GM23248 (cell line): ENCODE measurements around the gene TENM3. TPM values are rescaled to one million over a fixed set of nuclear protein-coding genes. Genes with fewer than 3 reads are reported as not detected.

Experiments
- DNase-seq: peaks from one replicate; pipeline ENCODE4 v3.0.0-alpha.2; 2015
- H2AFZ ChIP-seq: fragments of 200-600 bp; sonication (generic); 2 replicates; pipeline ENCODE4 v1.6.1; 2016; ENCODE audit warnings: antibody characterized with exemption
- H3F3A ChIP-seq: fragments of 200-600 bp; sonication (generic); 2 replicates; pipeline ENCODE4 v1.6.1; 2016; ENCODE audit warnings: mild to moderate bottlenecking, antibody characterized with exemption, mixed run types; ENCODE audit not compliant: insufficient read depth
- H3K27ac ChIP-seq: fragments of 200-600 bp; sonication (generic); 2 replicates; pipeline ENCODE4 v1.5.1; 2016; ENCODE audit warnings: mild to moderate bottlenecking
- H3K27me3 ChIP-seq: fragments of 200-600 bp; sonication (generic); replicated peaks from 2 replicates; pipeline ENCODE4 v1.6.1; 2016; ENCODE audit warnings: mild to moderate bottlenecking; ENCODE audit not compliant: insufficient read depth
- H3K36me3 ChIP-seq: fragments of 200-600 bp; sonication (generic); 2 replicates; pipeline ENCODE4 v1.6.1; 2016; ENCODE audit warnings: low read depth, mild to moderate bottlenecking
- H3K4me1 ChIP-seq: fragments of 200-600 bp; sonication (generic); 2 replicates; pipeline ENCODE4 v1.6.1; 2016; ENCODE audit warnings: mild to moderate bottlenecking; ENCODE audit not compliant: insufficient read depth
- H3K4me2 ChIP-seq: fragments of 200-600 bp; sonication (generic); one replicate; pipeline ENCODE4 v1.6.1; 2016; ENCODE audit warnings: mild to moderate bottlenecking; ENCODE audit not compliant: unreplicated experiment
- H3K4me3 ChIP-seq: fragments of 200-600 bp; sonication (generic); 2 replicates; pipeline ENCODE4 v1.5.1; 2016; ENCODE audit warnings: mild to moderate bottlenecking
- H3K79me2 ChIP-seq: fragments of 200-600 bp; sonication (generic); 2 replicates; pipeline ENCODE4 v1.6.1; 2016; ENCODE audit warnings: mild to moderate bottlenecking; ENCODE audit not compliant: insufficient read depth
- H3K9ac ChIP-seq: fragments of 200-600 bp; sonication (generic); 2 replicates; pipeline ENCODE4 v1.6.1; 2016; ENCODE audit warnings: mild to moderate bottlenecking
- H3K9me2 ChIP-seq: fragments of 200-600 bp; sonication (generic); 2 replicates; pipeline ENCODE4 v1.6.1; 2016; ENCODE audit warnings: mixed run types, mild to moderate bottlenecking, moderate library complexity; ENCODE audit not compliant: insufficient read depth
- H3K9me3 ChIP-seq: fragments of 200-600 bp; sonication (generic); one replicate; pipeline ENCODE4 v1.6.1; 2017; ENCODE audit warnings: low read depth
- H4K20me1 ChIP-seq: fragments of 200-600 bp; sonication (generic); 2 replicates; pipeline ENCODE4 v1.6.0; 2016; ENCODE audit not compliant: insufficient read depth
- EZH2 ChIP-seq: fragments of 200-600 bp; sonication (generic); IDR thresholded peaks from 2 replicates; pipeline ENCODE4 v1.6.1; 2018; ENCODE audit warnings: antibody characterized with exemption, mild to moderate bottlenecking; ENCODE audit not compliant: insufficient read depth, poor library complexity, severe bottlenecking
- EZH2phosphoT487 ChIP-seq: fragments of 200-600 bp; sonication (generic); IDR thresholded peaks from 2 replicates; pipeline ENCODE4 v1.6.1; 2018; ENCODE audit warnings: antibody characterized with exemption, moderate library complexity, mild to moderate bottlenecking, low read depth; ENCODE audit not compliant: insufficient read depth
- WGBS, 2 experiments: methylation state at CpG; one replicate each; pipeline ENCODE4 v1.1.6; 2015 to 2017; ENCODE audit warnings: low lambda C conversion rate in 2 of 2, low coverage in 1 of 2; ENCODE audit errors: missing lambda C conversion rate in 2 of 2; 5-methylcytosine and 5-hydroxymethylcytosine counted together
- in situ Hi-C: fragments of 300-500 bp; cut with MboI; formaldehyde crosslinking; loops from 2 replicates; pipeline ENCODE4 v1.15.0; 2020
- polyA plus RNA-seq: library from polyadenylated mRNA; unstranded; fragments of >200 nt; fragmentation: Nextera tagmentation; extraction: Ambion mirVana; gene quantifications from 2 replicates; pipeline ENCODE4 v1.2.1, GENCODE V29; 2016
- total RNA-seq: library from RNA; depleted of rRNA; stranded (reverse); fragments of >200 nt; shearing (Covaris generic); gene quantifications from 2 replicates; pipeline ENCODE4 v1.2.3, GENCODE V29; 2014

Gene TENM3
- total and polyA plus RNA-seq, 2 experiments from 2014 or later = 0.83 to 8.1 TPM

DNA sequence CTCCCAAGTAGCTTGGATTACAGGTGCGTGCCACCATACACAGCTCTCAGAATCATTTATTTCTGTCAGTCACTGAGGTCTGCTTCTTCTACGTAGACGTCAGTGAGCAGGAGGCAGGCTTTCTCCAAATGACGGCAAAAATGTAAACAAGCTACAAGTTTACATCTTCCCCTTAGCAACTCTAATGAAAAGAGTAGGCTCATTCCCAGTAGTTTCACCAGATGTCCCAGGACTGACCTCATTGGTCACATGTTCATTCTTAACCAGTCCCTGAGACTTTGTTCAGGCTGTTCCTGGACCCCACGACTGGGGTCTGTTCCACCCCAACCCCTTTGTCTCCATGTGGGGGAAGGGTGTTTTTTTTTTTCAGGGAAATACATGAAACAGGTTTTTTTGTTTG, 67.1 kb downstream of the TENM3 start:
- Histone ChIP-seq H3K27ac (no peak overlapping the region), H3K79me2 (no peaks in the 10 kb centered on the region), H3K9me3 (no peaks in the 10 kb centered on the region), H3K27me3 (no peaks in the 10 kb centered on the region), H3K36me3 (no peaks in the 10 kb centered on the region), H3F3A (no peaks in the 10 kb centered on the region), H3K4me3 (no peak overlapping the region), H3K4me2 (no peak overlapping the region), H3K4me1 (no peaks in the 10 kb centered on the region), H4K20me1 (no peaks in the 10 kb centered on the region), H2AFZ (no peak overlapping the region), H3K9me2 (no peaks in the 10 kb centered on the region), H3K9ac (no peak overlapping the region)
- TF ChIP-seq EZH2 (no peak), EZH2phosphoT487 (no peak)
- in situ Hi-C loops = no loop called here
- 26 to 29% methylated on average over 5 of the region's 5 CpGs for WGBS, 2 experiments
- no peak for DNase-seq

DNA sequence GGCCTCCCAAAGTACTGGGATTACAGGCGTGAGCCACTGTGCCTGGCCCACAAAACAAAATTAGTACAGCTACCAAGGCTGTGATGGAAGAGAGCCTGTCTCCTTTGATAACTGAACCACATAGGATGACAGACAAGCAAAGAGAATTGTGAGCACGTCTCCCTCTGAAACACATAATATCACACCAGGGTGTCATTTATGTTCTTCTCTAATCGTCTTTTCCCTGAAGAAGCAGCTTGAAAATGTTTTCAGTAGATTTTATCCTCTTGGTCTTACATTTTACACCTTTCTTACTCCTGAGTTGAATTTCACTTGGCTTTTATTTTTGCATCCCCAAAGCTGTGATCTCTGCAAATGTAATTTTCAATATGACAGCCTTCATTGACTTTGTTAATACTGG, 67.8 kb downstream of the TENM3 start:
- no peak overlapping the region for H3K9ac ChIP-seq
- 12 to 14% methylated on average over 3 of the region's 3 CpGs for WGBS, 2 experiments

DNA sequence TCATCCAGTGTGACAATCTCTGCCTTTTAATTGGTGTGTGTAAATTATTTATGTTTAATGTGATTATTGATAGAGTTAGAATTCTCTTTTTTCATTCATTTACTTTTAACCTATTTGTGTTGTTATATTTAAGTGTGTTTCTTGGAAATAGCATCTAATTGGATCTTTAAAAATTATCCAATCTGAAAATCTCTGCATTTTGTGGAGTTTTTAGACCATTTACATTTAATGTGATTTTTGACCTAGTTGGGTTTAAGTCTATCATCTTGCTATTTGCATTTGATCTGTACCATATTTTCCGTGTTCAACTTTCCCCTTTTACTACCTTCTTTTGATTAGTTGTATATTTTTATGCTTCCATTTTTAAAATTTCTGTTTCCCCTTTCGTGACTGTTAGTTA, 71.3 kb downstream of the TENM3 start:
- Histone ChIP-seq H2AFZ (no peak overlapping the region), H4K20me1 (no peaks in the 10 kb centered on the region), H3K9me3 (no peaks in the 10 kb centered on the region), H3K4me2 (no peak overlapping the region), H3F3A (no peaks in the 10 kb centered on the region), H3K4me3 (no peak overlapping the region), H3K9ac (no peak overlapping the region), H3K27me3 (no peaks in the 10 kb centered on the region), H3K79me2 (no peaks in the 10 kb centered on the region), H3K9me2 (no peaks in the 10 kb centered on the region), H3K27ac (no peak overlapping the region), H3K4me1 (no peaks in the 10 kb centered on the region), H3K36me3 (no peaks in the 10 kb centered on the region)
- 12 to 13% methylated on average over 2 of the region's 2 CpGs for WGBS, 2 experiments
- TF ChIP-seq EZH2phosphoT487 (no peak), EZH2 (no peak)
- in situ Hi-C loops = no loop called here
- DNase-seq = no peak

More for the DNA sequence above, 67.8 kb downstream of the TENM3 start:
- DNase-seq = no peak
- H4K20me1 ChIP-seq = no peaks in the 10 kb centered on the region
- H2AFZ ChIP-seq = no peak overlapping the region
- no peak overlapping the region for H3K27ac ChIP-seq
- no peaks in the 10 kb centered on the region for H3K36me3 ChIP-seq
- in situ Hi-C loops = no loop called here
- no peaks in the 10 kb centered on the region for H3K79me2 ChIP-seq
- H3K4me3 ChIP-seq = no peak overlapping the region
- no peaks in the 10 kb centered on the region for H3K4me1 ChIP-seq
- no peaks in the 10 kb centered on the region for H3F3A ChIP-seq
- H3K9me3 ChIP-seq = no peaks in the 10 kb centered on the region
- TF ChIP-seq EZH2phosphoT487 (no peak), EZH2 (no peak)
- H3K27me3 ChIP-seq = no peaks in the 10 kb centered on the region
- no peak overlapping the region for H3K4me2 ChIP-seq
- no peaks in the 10 kb centered on the region for H3K9me2 ChIP-seq

DNA sequence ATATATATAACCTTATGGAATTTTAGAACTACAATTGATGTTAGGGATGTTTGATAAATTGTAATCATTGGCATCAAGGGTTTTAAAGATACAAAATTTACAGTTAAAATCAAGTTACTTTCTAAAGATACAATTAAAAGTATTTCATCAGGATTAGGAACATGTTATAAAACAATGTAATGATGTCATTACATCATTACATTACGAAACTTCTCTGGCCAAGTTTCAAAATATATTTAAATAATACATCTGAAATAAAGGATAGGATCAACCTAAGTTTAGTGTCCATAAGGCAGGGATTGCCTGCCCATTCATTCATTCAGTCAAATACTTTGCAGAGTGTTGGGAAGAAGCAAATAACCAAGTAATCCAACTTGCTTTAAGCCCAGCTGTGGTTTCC, 75.1 kb downstream of the TENM3 start:
- no peak for TF ChIP-seq EZH2phosphoT487
- TF ChIP-seq EZH2 = no peak
- Histone ChIP-seq H3K9ac (no peak overlapping the region), H3K36me3 (no peaks in the 10 kb centered on the region), H3K79me2 (no peaks in the 10 kb centered on the region), H3K27ac (no peak overlapping the region), H3K27me3 (no peaks in the 10 kb centered on the region), H2AFZ (no peak overlapping the region), H4K20me1 (no peaks in the 10 kb centered on the region), H3K9me2 (no peaks in the 10 kb centered on the region), H3K9me3 (no peaks in the 10 kb centered on the region), H3F3A (no peaks in the 10 kb centered on the region), H3K4me3 (no peak overlapping the region), H3K4me2 (no peak overlapping the region), H3K4me1 (no peaks in the 10 kb centered on the region)
- in situ Hi-C loops = no loop called here
- DNase-seq = no peak
- WGBS, 2 experiments = 0 to 10% methylated on average over 1 of the region's 1 CpG

DNA sequence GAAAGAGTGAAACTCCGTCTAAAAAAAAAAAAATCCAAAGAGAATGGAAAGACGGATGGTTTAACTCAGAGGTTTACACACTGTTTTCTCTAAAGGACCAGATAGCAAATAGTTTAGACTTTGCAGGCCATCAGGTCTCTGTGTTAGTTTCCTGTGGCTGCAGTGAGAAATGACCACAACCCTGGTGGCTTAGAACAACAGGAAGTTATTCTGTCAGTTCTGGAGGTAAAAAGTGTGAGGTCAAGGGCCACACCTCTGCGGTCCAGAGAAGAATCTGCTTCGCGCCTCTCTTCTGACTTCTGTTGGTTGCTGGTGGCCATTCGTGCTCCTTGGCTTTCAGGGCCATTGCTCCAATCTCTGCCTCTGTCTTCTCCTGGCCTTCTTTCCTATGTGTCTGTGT, 76.9 kb downstream of the TENM3 start:
- H4K20me1 ChIP-seq = no peaks in the 10 kb centered on the region
- H2AFZ ChIP-seq = no peak overlapping the region
- WGBS, 2 experiments = 48 to 50% methylated on average over 6 of the region's 6 CpGs
- no peaks in the 10 kb centered on the region for H3K27me3 ChIP-seq
- no peak for DNase-seq
- H3K9me3 ChIP-seq = no peaks in the 10 kb centered on the region
- no peaks in the 10 kb centered on the region for H3K79me2 ChIP-seq
- H3K27ac ChIP-seq = no peak overlapping the region
- H3F3A ChIP-seq = no peaks in the 10 kb centered on the region
- H3K4me1 ChIP-seq = no peaks in the 10 kb centered on the region
- no peak overlapping the region for H3K9ac ChIP-seq
- H3K9me2 ChIP-seq = no peaks in the 10 kb centered on the region
- no peak overlapping the region for H3K4me2 ChIP-seq
- no peak overlapping the region for H3K4me3 ChIP-seq
- in situ Hi-C loops = no loop called here
- no peak for TF ChIP-seq EZH2phosphoT487
- no peak for TF ChIP-seq EZH2
- H3K36me3 ChIP-seq = no peaks in the 10 kb centered on the region
